Adrenal gland (tissue), 5 donors: ENCODE measurements around the gene COP1.

Experiments used
- CTCF ChIP-seq, 6 experiments: fragments of 450-650 bp in 4 of 6; fragments of 200-600 bp in 2 of 6; sonication (generic) in 1 of 6; IDR thresholded peaks; 1 replicate in 5 of 6; 2 replicates in 1 of 6; pipeline versions ENCODE4 v1.5.1 to v1.8.0; 2016 to 2021; ENCODE audit warnings: antibody characterized with exemption in 6 of 6, mild to moderate bottlenecking in 2 of 6, moderate library complexity in 1 of 6
- POLR2A ChIP-seq, 2 donors: fragments of 450-650 bp; IDR thresholded peaks; one replicate each; pipeline ENCODE4 v1.6.1; 2017; ENCODE audit warnings: antibody characterized with exemption in 2 of 2, mild to moderate bottlenecking in 2 of 2, moderate library complexity in 1 of 2
- donor health status: DM: no; HTN: no; CAD: no.

- TF ChIP-seq CTCF (IDR thresholded peaks at IDR 0.05): no peak
- no peak for TF ChIP-seq POLR2A (IDR thresholded peaks at IDR 0.05)
Measured at GRCh38 chr1:176141449-176141848, 65.6 kb downstream of the COP1 start.
